Measurements from ENCODE around the gene FHL2.

DNA sequence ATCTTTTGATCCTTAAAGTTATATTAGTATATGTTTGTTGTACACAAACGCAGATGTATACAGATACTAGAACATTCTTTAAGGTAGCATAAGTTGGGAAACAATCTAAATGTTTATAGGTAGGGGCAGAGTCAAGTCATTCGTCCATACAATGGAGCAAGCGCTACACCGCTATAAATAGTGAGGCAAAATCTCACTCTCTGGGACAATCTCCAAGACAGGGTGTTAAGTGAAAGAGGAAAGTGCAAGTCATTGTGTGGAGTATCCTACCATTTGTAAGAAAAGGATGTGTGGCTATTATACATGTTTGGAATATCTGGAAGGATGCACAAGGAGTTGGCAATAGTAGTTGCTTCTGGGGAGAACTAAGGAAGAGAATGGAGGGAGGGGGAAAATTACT, 16.2 kb upstream of the FHL2 start:
- no peak for TF ChIP-seq POLR2A (IDR thresholded peaks at IDR 0.05)
- TF ChIP-seq, protein P1, sequence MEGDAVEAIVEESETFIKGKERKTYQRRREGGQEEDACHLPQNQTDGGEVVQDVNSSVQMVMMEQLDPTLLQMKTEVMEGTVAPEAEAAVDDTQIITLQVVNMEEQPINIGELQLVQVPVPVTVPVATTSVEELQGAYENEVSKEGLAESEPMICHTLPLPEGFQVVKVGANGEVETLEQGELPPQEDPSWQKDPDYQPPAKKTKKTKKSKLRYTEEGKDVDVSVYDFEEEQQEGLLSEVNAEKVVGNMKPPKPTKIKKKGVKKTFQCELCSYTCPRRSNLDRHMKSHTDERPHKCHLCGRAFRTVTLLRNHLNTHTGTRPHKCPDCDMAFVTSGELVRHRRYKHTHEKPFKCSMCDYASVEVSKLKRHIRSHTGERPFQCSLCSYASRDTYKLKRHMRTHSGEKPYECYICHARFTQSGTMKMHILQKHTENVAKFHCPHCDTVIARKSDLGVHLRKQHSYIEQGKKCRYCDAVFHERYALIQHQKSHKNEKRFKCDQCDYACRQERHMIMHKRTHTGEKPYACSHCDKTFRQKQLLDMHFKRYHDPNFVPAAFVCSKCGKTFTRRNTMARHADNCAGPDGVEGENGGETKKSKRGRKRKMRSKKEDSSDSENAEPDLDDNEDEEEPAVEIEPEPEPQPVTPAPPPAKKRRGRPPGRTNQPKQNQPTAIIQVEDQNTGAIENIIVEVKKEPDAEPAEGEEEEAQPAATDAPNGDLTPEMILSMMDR (IDR thresholded peaks at IDR 0.05): no peak

All from right lobe of liver (tissue), 4 donors.